HG03103 (cell line): Measurements from ENCODE around the gene CFAP107.
"Not testable (repeated sequence)": the region's sequence is repeated elsewhere in the genome, so short reads cannot be mapped to it uniquely, and the experiment has no call there.

Source experiments
- ATAC-seq: cut with Tn5 transposase; IDR thresholded peaks from one replicate; pipeline ENCODE4 v1.9.1; 2021; ENCODE audit warnings: low read depth; ENCODE audit not compliant: unreplicated experiment

The CFAP107 gene, protein sequence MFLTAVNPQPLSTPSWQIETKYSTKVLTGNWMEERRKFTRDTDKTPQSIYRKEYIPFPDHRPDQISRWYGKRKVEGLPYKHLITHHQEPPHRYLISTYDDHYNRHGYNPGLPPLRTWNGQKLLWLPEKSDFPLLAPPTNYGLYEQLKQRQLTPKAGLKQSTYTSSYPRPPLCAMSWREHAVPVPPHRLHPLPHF

DNA sequence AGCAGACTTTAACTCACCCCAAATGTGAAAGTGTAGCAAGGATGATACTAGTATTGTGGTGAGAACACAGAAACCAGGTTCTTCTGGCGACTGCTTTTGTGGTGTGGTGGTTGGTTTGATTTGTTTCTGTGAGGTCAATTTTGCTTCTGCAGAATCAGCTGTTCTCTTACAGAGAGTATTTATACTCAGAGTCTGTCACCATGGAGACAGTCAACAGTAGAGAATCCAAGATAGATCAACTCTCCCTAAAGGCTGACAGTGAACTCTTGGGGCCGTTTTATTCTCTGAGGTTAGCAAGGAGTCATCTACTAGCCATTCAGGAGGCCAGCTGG is at the start of gene CFAP107:
CFAP107 (plus strand) TSS at position 209 of the 332 bp plus-strand sequence. CDS start 231 bp downstream, outside the sequence.
- no peak for ATAC-seq

GRCh38 chr1:12696658-12697057 is 49.3 kb upstream of the CFAP107 start:
- no peak for ATAC-seq

GRCh38 chr1:12697397-12697796 is 48.6 kb upstream of the CFAP107 start:
- no peak for ATAC-seq

DNA sequence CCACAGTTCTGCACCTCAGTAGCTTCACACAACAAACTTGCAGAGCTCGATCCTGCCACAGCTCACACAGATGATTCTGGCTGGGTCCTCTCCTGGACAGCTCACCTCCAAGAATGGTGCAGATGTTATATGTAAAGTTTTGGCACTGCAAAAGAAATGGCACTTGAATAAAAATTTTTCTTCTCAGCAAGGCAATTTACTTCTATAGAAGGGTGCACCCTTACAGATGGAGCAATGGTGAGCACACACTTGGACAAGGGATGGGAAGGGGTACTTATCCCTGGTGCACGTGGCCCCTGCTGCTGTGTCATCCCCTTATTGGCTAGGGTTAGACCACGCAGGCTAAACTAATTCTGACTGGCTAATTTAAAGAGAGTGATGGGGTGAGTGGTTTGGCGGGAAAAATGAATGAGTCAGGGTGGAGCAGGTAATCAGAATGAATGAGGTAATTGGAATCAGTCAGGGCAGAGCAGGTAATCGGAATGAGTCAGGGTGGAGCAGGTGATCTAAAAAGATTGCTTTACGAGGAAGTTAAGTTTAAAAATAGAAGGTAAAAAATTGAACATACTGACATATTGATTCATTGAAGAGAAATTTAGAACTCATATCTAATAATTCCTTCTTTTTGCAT is 42.1 kb upstream of the CFAP107 start:
- no peak for ATAC-seq

GRCh38 chr1:12706061-12706460 is 39.9 kb upstream of the CFAP107 start:
- no peak for ATAC-seq

DNA sequence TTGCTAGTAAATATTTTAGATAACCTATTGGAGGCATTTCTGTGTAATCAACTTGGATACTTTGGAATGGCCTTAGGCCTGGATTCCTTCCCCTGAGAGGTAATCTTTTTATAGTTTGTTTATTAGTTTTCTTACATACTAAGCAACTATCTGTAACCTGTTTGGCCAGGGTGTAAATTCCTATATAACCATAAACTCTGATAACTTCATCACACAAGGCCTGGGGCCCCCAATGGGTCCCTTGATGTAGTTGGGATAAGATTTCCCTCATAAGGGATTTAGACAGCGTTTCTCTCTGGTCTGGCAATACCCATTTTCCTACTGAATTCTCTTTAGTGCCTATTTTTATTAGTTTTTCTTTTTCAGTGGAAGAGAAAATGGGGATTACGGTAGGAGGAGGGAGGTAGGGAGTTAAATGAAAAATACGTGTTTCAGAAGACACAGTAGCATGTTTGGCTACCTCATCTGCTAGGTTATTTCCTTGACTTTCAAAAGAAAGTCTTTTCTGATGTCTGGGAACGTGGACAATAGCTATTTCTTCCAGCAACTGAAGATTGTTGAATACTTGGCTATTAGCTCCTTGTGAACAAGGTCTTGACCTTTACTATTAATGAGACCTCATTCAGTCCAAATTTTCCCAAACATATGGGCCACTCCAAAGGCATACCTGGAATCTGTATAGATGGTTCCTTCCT is 37.5 kb upstream of the CFAP107 start:
- no peak for ATAC-seq

- no peak for ATAC-seq
These were observed 36.9 kb upstream of the CFAP107 start for GRCh38 chr1:12709091-12709491.

DNA sequence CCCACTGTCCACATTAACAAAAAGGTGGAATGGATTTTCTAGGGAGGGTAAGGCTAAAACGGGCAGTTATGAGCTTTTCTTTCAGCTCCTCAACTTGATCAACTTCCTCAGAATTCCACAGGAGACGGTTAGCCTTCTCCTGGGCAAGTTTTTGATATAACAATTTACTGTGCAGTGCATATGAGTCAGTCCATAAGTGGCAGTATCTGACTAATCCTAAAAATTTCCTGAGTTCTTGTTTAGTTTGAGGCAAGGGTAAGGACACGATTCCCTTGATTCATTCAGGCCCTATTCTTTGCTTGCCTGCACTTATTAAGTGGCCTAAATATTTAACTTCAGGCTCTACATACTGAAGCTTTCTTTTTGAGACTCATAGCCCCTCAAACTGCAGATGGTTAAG is 36.3 kb upstream of the CFAP107 start:
- ATAC-seq, result no peak

DNA sequence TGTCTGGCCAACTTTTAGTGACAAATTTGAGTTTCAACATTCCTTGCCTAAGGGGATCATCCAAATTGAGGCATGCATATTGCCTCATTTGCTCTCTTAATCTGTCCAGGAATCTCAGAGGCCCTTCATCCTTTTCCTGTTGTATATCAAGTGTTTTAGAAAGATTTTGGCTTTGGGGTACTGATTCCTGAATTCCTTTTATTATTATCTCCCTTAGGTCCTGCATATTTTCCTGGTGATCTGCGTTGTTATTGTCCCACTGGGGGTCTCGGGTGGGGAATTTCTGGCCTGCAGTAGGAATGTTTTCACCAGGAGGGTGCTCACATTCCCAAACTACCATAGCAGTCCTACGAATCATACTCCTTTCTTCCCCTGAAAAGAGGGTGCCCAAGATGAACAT is 34.5 kb upstream of the CFAP107 start:
- ATAC-seq, result no peak

GRCh38 chr1:12712076-12712475 is 33.9 kb upstream of the CFAP107 start:
- no peak for ATAC-seq

GRCh38 chr1:12712929-12713328 is 33.1 kb upstream of the CFAP107 start:
- ATAC-seq, result no peak

- ATAC-seq, result not testable (repeated sequence)
These were observed 32.3 kb upstream of the CFAP107 start for GRCh38 chr1:12713651-12714050.

GRCh38 chr1:12714710-12715475 is 31.1 kb upstream of the CFAP107 start:
- ATAC-seq, result no peak

DNA sequence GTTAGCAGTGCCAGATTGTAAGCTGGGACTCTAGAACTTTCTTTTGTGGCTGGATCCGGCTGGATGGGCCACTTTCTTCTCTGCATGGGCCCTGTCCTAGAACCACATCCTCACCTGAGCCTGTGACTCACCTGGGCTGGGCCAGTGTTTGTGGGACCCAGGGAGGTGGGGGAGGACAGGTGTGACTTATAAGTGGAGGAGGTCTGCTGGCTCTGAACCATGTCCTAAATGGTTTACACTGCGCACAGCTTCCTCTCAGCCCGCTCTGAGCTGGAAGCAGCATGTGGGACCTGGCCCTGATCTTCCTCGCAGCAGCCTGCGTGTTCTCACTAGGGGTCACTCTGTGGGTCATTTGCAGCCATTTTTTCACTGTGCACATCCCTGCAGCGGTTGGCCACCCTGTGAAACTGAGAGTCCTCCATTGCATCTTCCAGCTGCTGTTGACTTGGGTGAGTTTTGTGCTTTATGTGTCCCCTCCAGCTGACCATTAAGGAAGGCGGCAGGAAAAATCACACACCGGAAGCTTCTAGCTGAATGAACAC is 30.0 kb upstream of the CFAP107 start, which contains the start of gene AADACL3:
AADACL3 (plus strand) TSS at position 215 of the 542 bp plus-strand sequence; CDS start at position 282, 67 bp downstream.
- no peak for ATAC-seq

DNA sequence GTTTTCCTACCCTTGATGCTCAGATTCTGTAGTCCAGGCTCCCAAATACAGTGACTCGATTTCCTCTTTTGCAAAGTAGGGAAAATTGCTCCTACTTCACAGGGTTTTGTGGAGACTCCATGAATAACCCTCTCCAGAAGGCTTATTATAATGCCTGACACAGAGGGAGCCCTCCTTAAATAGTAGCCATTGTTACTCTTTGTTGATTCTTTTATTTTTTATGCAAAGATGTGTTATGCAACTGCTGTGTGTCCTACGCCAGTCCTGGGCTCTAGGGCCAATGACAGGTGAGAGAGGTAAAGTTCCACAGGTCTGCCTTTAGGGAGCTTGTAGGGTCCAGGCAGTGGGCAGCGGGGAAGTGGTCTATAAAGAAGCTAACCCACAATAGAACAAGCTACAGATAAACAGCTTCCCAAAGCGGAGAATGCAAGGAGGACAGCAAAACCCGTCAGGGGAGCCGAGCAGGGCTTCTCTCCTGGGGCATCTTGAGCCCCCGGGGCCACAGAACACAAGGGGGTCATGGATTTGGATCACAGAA is 28.6 kb upstream of the CFAP107 start:
- no peak for ATAC-seq

- no peak for ATAC-seq
These were observed 23.4 kb upstream of the CFAP107 start for GRCh38 chr1:12722626-12723025.

DNA sequence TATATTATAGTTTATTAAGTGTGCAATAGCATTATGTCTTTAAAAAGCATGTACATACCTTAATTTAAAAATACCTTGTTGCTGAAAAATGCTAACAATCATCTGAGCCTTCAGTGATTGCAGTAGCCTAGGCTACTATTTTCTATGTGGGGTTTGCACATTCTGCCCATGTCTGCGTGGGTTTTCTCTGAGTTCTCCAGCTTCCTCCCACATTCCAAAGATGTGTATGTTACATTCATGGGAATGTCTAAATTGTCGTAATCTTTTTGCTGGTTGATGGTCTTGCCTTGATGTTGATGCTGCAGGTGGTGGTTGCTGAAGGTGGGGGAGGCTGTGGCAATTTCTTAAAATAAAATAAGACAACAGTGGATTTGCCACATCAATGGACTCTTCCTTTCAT is 17.6 kb upstream of the CFAP107 start:
- ATAC-seq, result no peak

DNA sequence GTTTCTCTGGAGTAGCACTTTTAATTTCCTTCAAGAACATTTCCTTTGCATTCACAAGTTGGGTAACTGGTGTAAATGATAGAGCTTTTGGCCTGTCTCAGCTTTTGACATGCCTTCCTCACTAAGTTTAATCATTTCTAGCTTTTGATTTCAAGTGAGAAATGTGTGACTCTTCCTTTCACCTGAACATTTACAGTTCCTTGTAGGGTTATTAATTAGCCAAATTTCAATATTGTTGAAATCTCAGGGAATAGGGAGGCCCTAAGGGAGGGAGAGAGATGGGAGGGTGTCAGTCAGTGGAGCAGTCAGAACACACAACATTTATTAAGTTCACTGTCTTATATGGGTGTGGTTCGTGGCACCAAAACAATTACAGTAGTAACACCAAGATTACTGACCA is 15.8 kb upstream of the CFAP107 start:
- no peak for ATAC-seq

GRCh38 chr1:12731084-12731483 is 14.9 kb upstream of the CFAP107 start:
- ATAC-seq, result not testable (repeated sequence)

DNA sequence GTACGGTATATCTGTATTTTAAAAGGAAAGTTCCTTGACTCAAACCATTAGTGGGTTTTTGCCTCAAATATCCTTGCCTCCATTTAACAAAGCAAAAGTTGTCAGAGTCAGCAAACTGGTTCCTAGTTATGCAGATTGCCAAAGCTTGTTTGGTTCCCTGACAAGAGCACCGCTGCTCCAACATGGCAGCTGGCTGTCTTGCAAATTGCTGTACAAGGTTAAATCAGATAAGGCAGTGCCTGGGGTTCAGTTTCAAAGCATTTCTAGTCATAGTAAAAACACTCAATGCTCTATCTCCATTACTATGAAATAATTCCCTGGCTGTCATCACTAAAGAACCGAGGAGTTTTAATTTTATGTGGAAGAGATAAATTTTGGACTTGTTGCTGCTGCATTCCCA is 11.3 kb upstream of the CFAP107 start:
- ATAC-seq, result no peak

GRCh38 chr1:12738934-12739333 is 7.1 kb upstream of the CFAP107 start:
- no peak for ATAC-seq
